IPS-18c (cell line): ENCODE results near the gene SKP2.

Experiments
- H3K4me3 ChIP-seq: 2 replicates; pipeline ENCODE4 v1.7.0; 2013; ENCODE audit warnings: low read depth, mild to moderate bottlenecking, low read length, moderate library complexity; ENCODE audit not compliant: insufficient read depth
- H3K9me3 ChIP-seq: one replicate; pipeline ENCODE4 v1.6.1; 2013; ENCODE audit warnings: mild to moderate bottlenecking, low read length, moderate library complexity; ENCODE audit not compliant: control insufficient read depth, insufficient read depth

The SKP2 gene

GRCh38 chr5:36222620-36223019 lies 70.7 kb downstream of the SKP2 start:
- Histone ChIP-seq H3K4me3 (no peak overlapping the region), H3K9me3 (no peaks in the 10 kb centered on the region)

GRCh38 chr5:36227046-36227445 lies 75.1 kb downstream of the SKP2 start:
- Histone ChIP-seq H3K4me3 (no peak overlapping the region), H3K9me3 (no peaks in the 10 kb centered on the region)

- no peak overlapping the region for H3K4me3 ChIP-seq
These were observed 76.6 kb downstream of the SKP2 start for GRCh38 chr5:36228505-36228904.

GRCh38 chr5:36230151-36230790 lies 78.4 kb downstream of the SKP2 start:
- no peaks in the 10 kb centered on the region for H3K9me3 ChIP-seq

More at GRCh38 chr5:36228505-36228904, 76.6 kb downstream of the SKP2 start:
- no peaks in the 10 kb centered on the region for H3K9me3 ChIP-seq

GRCh38 chr5:36232533-36232932 lies 80.6 kb downstream of the SKP2 start:
- no peak overlapping the region for H3K4me3 ChIP-seq

More at GRCh38 chr5:36230151-36230790, 78.4 kb downstream of the SKP2 start:
- H3K4me3 ChIP-seq: no peak overlapping the region

More at GRCh38 chr5:36232533-36232932, 80.6 kb downstream of the SKP2 start:
- no peaks in the 10 kb centered on the region for H3K9me3 ChIP-seq
